Liver (tissue), 9 donors: ENCODE results near the gene GTPBP6. TPM values are rescaled to one million over a fixed set of nuclear protein-coding genes. Genes with fewer than 3 reads are reported as not detected.

Source experiments
- DNase-seq: peaks from one replicate; pipeline ENCODE4 v3.0.0-alpha.2; 2017; ENCODE audit warnings: low spot score
- H3K27ac ChIP-seq, 2 donors: one replicate each; pipeline ENCODE4 v1.7.0; 2013; ENCODE audit warnings: inconsistent platforms in 2 of 2, low read length in 2 of 2, control low read depth in 1 of 2, low read depth in 1 of 2, mild to moderate bottlenecking in 1 of 2
- H3K27me3 ChIP-seq, 4 donors: one replicate each; pipeline versions ENCODE4 v1.6.1 to v1.7.0; 2013; ENCODE audit warnings: low read length in 3 of 4, inconsistent platforms in 1 of 4, mild to moderate bottlenecking in 1 of 4, moderate library complexity in 1 of 4; ENCODE audit not compliant: control insufficient read depth in 4 of 4, insufficient read depth in 4 of 4
- H3K36me3 ChIP-seq, 4 donors: one replicate each; pipeline versions ENCODE4 v1.6.1 to v1.7.0; 2013; ENCODE audit warnings: low read length in 3 of 4, mild to moderate bottlenecking in 3 of 4, low read depth in 1 of 4, moderate library complexity in 1 of 4; ENCODE audit not compliant: control insufficient read depth in 4 of 4, insufficient read depth in 3 of 4
- H3K4me1 ChIP-seq, 4 donors: one replicate each; pipeline versions ENCODE4 v1.6.1 to v1.7.0; 2013; ENCODE audit warnings: low read length in 3 of 4, mild to moderate bottlenecking in 3 of 4, moderate library complexity in 1 of 4; ENCODE audit not compliant: control insufficient read depth in 4 of 4, insufficient read depth in 4 of 4
- H3K4me3 ChIP-seq, 3 donors: one replicate each; pipeline versions ENCODE4 v1.6.1 to v1.7.0; 2013; ENCODE audit warnings: low read length in 3 of 3, control low read depth in 1 of 3, low read depth in 1 of 3, mild to moderate bottlenecking in 1 of 3
- H3K9ac ChIP-seq, 2 donors: one replicate each; pipeline ENCODE4 v1.7.0; 2013; ENCODE audit warnings: low read length in 2 of 2, mild to moderate bottlenecking in 2 of 2, moderate library complexity in 2 of 2, control low read depth in 1 of 2, low read depth in 1 of 2
- H3K9me3 ChIP-seq, 4 donors: one replicate each; pipeline versions ENCODE4 v1.6.1 to v1.7.0; 2013; ENCODE audit warnings: low read length in 3 of 4; ENCODE audit not compliant: control insufficient read depth in 4 of 4
- EGR1 ChIP-seq, 2 donors: IDR thresholded peaks; 2 replicates each; pipeline ENCODE4 v1.6.1; 2016 to 2018; ENCODE audit warnings: antibody characterized with exemption in 2 of 2, low read depth in 2 of 2
- FOXA1 ChIP-seq: IDR thresholded peaks from 2 replicates; pipeline ENCODE4 v1.6.1; 2016; ENCODE audit warnings: antibody characterized with exemption
- FOXA2 ChIP-seq: IDR thresholded peaks from 2 replicates; pipeline ENCODE4 v1.6.1; 2016; ENCODE audit warnings: antibody characterized with exemption
- GABPA ChIP-seq, 2 donors: IDR thresholded peaks in 1 of 2; conservative IDR thresholded peaks in 1 of 2; 2 replicates each; pipeline ENCODE4 v1.6.1; 2016; ENCODE audit warnings: antibody characterized with exemption in 2 of 2, mild to moderate bottlenecking in 1 of 2, moderate library complexity in 1 of 2
- HNF4A ChIP-seq, 2 donors: conservative IDR thresholded peaks; 2 replicates each; pipeline ENCODE4 v1.6.1; 2016; ENCODE audit warnings: antibody characterized with exemption in 2 of 2, mild to moderate bottlenecking in 2 of 2
- HNF4G ChIP-seq: IDR thresholded peaks from 2 replicates; pipeline ENCODE4 v1.6.1; 2016; ENCODE audit warnings: antibody characterized with exemption
- MAX ChIP-seq: IDR thresholded peaks from 2 replicates; pipeline ENCODE4 v1.6.1; 2016; ENCODE audit warnings: antibody characterized with exemption
- NR2F2 ChIP-seq: IDR thresholded peaks from 2 replicates; pipeline ENCODE4 v1.6.1; 2016; ENCODE audit warnings: antibody characterized with exemption
- RAD21 ChIP-seq, 2 donors: IDR thresholded peaks; 2 replicates each; pipeline ENCODE4 v1.6.1; 2016; ENCODE audit warnings: antibody characterized with exemption in 2 of 2, mild to moderate bottlenecking in 2 of 2
- REST ChIP-seq: IDR thresholded peaks from 2 replicates; pipeline ENCODE4 v1.6.1; 2016; ENCODE audit warnings: antibody characterized with exemption, mild to moderate bottlenecking
- RXRA ChIP-seq, 2 donors: IDR thresholded peaks; 2 replicates each; pipeline ENCODE4 v1.6.1; 2017 to 2018; ENCODE audit warnings: antibody characterized with exemption in 2 of 2, mild to moderate bottlenecking in 1 of 2
- SP1 ChIP-seq: IDR thresholded peaks from 2 replicates; pipeline ENCODE4 v1.6.1; 2018; ENCODE audit warnings: antibody characterized with exemption, mild to moderate bottlenecking
- YY1 ChIP-seq: IDR thresholded peaks from 2 replicates; pipeline ENCODE4 v1.6.1; 2016; ENCODE audit warnings: antibody characterized with exemption, mild to moderate bottlenecking
- ZBTB33 ChIP-seq: IDR thresholded peaks from 2 replicates; pipeline ENCODE4 v1.6.1; 2016; ENCODE audit warnings: antibody characterized with exemption
- WGBS: extraction: QIAGEN DNeasy Blood & Tissue Kit; methylation state at CpG from one replicate; pipeline ENCODE4 v1.1.7; 2013; 5-methylcytosine and 5-hydroxymethylcytosine counted together
- polyA plus RNA-seq, 2 donors: library from polyadenylated mRNA; stranded (reverse) in 1 of 2; unstranded in 1 of 2; fragments of 200-250 nt in 1 of 2; fragments of >200 nt in 1 of 2; fragmentation: Nextera tagmentation in 1 of 2; extraction: Ambion mirVana in 1 of 2; gene quantifications; one replicate each; pipeline versions ENCODE4 v1.2.1 to v1.2.3, GENCODE V29; 2013 to 2015
- total RNA-seq, 2 donors: library from RNA; depleted of rRNA; stranded (reverse); fragments of >200 nt; gene quantifications; one replicate each; pipeline ENCODE4 v1.2.3, GENCODE V29; 2014
- donor health status: healthy.
- donor health status: healthy.
- donor health status: healthy.
- donor health status: healthy.
- donor health status: healthy.

GTPBP6 gene
- total and polyA plus RNA-seq, 4 donors = 11.3 to 29.2 (median 16.6) TPM

- peaks cover 7 to 34% (median 26%) of the 10 kb centered on the region in 4 donors for H3K36me3 ChIP-seq
- no peak overlapping the region for H3K27ac ChIP-seq
- 96% methylated on average over 50 of the region's 50 CpGs for WGBS
- TF ChIP-seq SP1 (no peak), FOXA1 (no peak), GABPA (IDR thresholded peaks at IDR 0.05 in 1 of 2, conservative IDR thresholded peaks at IDR 0.05 in 1 of 2) (no peak), RXRA (IDR thresholded peaks at IDR 0.05) (no peak), YY1 (no peak), HNF4A (conservative IDR thresholded peaks at IDR 0.05) (no peak), NR2F2 (no peak), ZBTB33 (no peak), HNF4G (no peak), EGR1 (IDR thresholded peaks at IDR 0.05; ENCODE audit: low read depth in 2 of 2) (no peak), MAX (no peak), REST (no peak), RAD21 (IDR thresholded peaks at IDR 0.05) (no peak), FOXA2 (no peak)
- H3K4me1 ChIP-seq = peaks cover 10 to 20% (median 14%) of the 10 kb centered on the region in 4 donors
- no peak for DNase-seq
- H3K27me3 ChIP-seq = no peaks in the 10 kb centered on the region
- no peak overlapping the region for H3K4me3 ChIP-seq
- H3K9ac ChIP-seq = no peak overlapping the region
- H3K9me3 ChIP-seq = no peaks in the 10 kb centered on the region
Measured at GRCh38 chrX:316351-317325, 2.0 kb downstream of the GTPBP6 start.

GRCh38 chrX:314781-315595 is 3.6 kb downstream of the GTPBP6 start:
- peaks cover 7 to 46% (median 34%) of the 10 kb centered on the region in 4 donors for H3K36me3 ChIP-seq
- no peak overlapping the region for H3K27ac ChIP-seq
- WGBS = 90% methylated on average over 51 of the region's 51 CpGs
- TF ChIP-seq YY1 = no peak
- TF ChIP-seq FOXA1 = no peak
- no peak for TF ChIP-seq REST
- TF ChIP-seq HNF4A (conservative IDR thresholded peaks at IDR 0.05) = no peak
- no peak for TF ChIP-seq RXRA (IDR thresholded peaks at IDR 0.05)
- no peak for TF ChIP-seq MAX
- no peak for TF ChIP-seq SP1
- TF ChIP-seq GABPA (IDR thresholded peaks at IDR 0.05 in 1 of 2, conservative IDR thresholded peaks at IDR 0.05 in 1 of 2) = no peak
- H3K27me3 ChIP-seq = no peaks in the 10 kb centered on the region
- no peak overlapping the region for H3K9ac ChIP-seq
- DNase-seq = no peak
- H3K9me3 ChIP-seq = no peaks in the 10 kb centered on the region
- H3K4me1 ChIP-seq = peaks cover 2 to 11% (median 6%) of the 10 kb centered on the region in 4 donors
- no peak overlapping the region for H3K4me3 ChIP-seq
